Ascending aorta (tissue), 2 donors: ENCODE results near the gene PCDH1. TPM values are rescaled to one million over a fixed set of nuclear protein-coding genes. Genes with fewer than 3 reads are reported as not detected.
A peak's percentile ranks its signal among the peaks of the same experiment; 100 is the strongest.

Source experiments
- DNase-seq, 2 donors: peaks; one replicate each; pipeline ENCODE4 v3.0.0-alpha.2; 2019; ENCODE audit warnings: low spot score in 2 of 2
- H3K27ac ChIP-seq, 2 donors: fragments of 200-600 bp; sonication (generic); one replicate each; pipeline ENCODE4 v1.5.1; 2016 to 2017; ENCODE audit warnings: mild to moderate bottlenecking in 1 of 2
- H3K27me3 ChIP-seq: fragments of 200-600 bp; sonication (generic); one replicate; pipeline ENCODE4 v1.5.1; 2017
- H3K36me3 ChIP-seq, 2 donors: fragments of 200-600 bp; sonication (generic); one replicate each; pipeline ENCODE4 v1.5.1; 2016
- H3K4me1 ChIP-seq, 2 donors: fragments of 200-600 bp; sonication (generic); one replicate each; pipeline ENCODE4 v1.5.1; 2016 to 2017; ENCODE audit warnings: mild to moderate bottlenecking in 1 of 2
- H3K4me3 ChIP-seq, 2 donors: fragments of 200-600 bp; sonication (generic); one replicate each; pipeline ENCODE4 v1.5.1; 2016 to 2017; ENCODE audit warnings: mild to moderate bottlenecking in 1 of 2
- H3K9me3 ChIP-seq, 2 donors: fragments of 200-600 bp; sonication (generic); one replicate each; pipeline ENCODE4 v1.5.1; 2016
- intact Hi-C: fragments of 100-400 bp; cut with DNase I; formaldehyde crosslinking; loops from one replicate; pipeline ENCODE4 v1.15.1; 2023
- total RNA-seq: library from RNA; depleted of rRNA; stranded (reverse); fragments of >200 nt; gene quantifications from one replicate; pipeline ENCODE4 v1.1.0, GENCODE V29; 2016
- TF ChIP-seq, protein P1 (sequence below), 3 experiments: fragments of 200-600 bp in 2 of 3; fragments of 450-650 bp in 1 of 3; sonication (generic) in 2 of 3; IDR thresholded peaks; one replicate each; pipeline ENCODE4 v1.5.1; 2016 to 2019; ENCODE audit warnings: antibody characterized with exemption in 3 of 3, mild to moderate bottlenecking in 1 of 3, moderate library complexity in 1 of 3

Gene PCDH1
- total RNA-seq, 1 donor from 2014 or later: 165 TPM

DNA sequence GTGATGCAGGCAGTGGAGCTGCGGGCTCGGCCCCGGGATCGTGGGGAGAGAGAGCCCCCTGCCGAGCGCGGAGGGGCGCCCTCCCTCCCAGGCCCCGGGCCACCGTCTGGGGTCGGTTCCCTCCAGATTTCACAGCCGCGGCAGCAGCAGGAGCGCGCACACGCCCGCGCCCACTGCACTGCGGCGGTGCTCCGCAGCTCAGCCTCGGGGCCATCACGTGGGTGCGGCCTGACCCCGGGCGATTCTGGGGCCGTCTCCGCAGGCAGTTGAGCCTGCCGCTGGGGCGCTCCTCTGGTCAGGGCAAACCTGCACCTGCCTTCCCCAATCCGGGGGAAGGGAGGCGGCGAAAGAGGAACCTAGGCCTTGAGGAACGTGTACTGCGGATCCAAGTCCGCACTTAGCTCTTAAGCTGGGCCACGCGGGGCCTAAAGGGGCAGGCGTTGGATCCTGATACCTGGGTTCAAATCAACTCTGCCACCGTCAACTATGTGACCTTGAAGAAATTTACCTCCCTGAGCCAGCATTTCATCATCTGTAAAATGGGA is 36.1 kb upstream of the PCDH1 start:
- H3K27ac ChIP-seq: no peak overlapping the region
- no peaks in the 10 kb centered on the region for H3K9me3 ChIP-seq
- no peaks in the 10 kb centered on the region for H3K27me3 ChIP-seq
- intact Hi-C loops: no loop called here
- DNase-seq: peak in 1 of 2 donors; percentile 19
- peaks cover 5 to 7% of the 10 kb centered on the region in 2 donors for H3K4me1 ChIP-seq
- no peaks in the 10 kb centered on the region for H3K36me3 ChIP-seq
- peak overlapping the region; percentile 49 to 61 for H3K4me3 ChIP-seq
- TF ChIP-seq, protein P1, sequence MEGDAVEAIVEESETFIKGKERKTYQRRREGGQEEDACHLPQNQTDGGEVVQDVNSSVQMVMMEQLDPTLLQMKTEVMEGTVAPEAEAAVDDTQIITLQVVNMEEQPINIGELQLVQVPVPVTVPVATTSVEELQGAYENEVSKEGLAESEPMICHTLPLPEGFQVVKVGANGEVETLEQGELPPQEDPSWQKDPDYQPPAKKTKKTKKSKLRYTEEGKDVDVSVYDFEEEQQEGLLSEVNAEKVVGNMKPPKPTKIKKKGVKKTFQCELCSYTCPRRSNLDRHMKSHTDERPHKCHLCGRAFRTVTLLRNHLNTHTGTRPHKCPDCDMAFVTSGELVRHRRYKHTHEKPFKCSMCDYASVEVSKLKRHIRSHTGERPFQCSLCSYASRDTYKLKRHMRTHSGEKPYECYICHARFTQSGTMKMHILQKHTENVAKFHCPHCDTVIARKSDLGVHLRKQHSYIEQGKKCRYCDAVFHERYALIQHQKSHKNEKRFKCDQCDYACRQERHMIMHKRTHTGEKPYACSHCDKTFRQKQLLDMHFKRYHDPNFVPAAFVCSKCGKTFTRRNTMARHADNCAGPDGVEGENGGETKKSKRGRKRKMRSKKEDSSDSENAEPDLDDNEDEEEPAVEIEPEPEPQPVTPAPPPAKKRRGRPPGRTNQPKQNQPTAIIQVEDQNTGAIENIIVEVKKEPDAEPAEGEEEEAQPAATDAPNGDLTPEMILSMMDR (IDR thresholded peaks at IDR 0.05): peak in 1 of 3 experiments; percentile 35

DNA sequence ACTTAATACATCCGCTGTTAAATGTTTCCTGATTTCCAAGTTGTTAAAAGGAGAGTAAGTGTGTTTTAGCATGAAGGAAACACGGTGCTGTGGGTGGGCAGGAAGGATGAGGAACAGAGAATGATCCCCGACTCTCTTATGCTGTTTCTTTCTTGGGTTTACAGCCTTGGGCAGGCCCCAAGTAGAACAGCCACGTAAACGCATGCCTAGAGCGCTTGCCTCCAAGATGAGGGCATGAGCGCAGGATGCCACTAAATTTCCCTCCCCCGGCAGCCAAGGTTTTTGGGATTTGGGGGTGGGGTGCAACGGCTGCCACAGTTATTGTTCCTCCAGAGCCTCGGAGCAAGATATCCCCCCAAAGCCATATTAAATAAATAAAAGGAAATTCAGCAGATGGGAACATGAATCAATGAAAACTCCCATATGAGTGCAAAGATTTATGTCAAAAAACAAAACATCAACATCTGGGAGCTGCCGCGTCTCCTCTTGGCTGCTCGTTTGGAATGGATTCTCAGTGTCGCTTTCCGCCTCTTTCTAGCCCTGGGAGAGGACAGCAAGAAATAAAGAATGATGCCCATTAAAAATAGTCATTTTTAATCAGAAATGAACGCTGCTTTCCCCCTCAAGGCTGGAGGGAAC is 35.5 kb upstream of the PCDH1 start:
- Histone ChIP-seq H3K27me3 (no peaks in the 10 kb centered on the region), H3K36me3 (no peaks in the 10 kb centered on the region), H3K4me1 (peaks cover 5 to 7% of the 10 kb centered on the region in 2 donors), H3K9me3 (no peaks in the 10 kb centered on the region), H3K27ac (no peak overlapping the region), H3K4me3 (peak overlapping the region; percentile 49 to 61)
- no peak for DNase-seq
- intact Hi-C loops: no loop called here
- TF ChIP-seq, protein P1 (IDR thresholded peaks at IDR 0.05): no peak

DNA sequence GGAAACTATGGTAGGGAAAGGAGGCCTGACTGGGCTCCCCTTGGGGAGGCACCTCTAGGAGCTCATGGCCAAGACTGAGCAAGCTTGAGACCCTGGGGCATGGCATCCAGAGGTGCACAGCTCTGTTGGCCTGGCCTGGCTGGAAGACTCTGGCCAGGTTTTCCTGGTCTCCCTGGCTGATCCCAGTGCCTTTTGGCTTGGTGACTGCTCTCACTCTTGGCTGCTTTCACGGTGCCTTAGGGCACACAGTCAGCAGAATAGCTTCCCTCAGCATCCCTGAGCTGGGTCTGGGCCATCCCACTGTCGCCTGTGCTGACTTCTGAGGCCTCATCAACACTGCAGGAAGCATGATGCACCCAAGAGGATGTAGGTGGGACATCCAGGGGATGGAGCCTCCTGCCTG is 32.1 kb upstream of the PCDH1 start:
- intact Hi-C loops: no loop called here
- no peaks in the 10 kb centered on the region for H3K9me3 ChIP-seq
- H3K4me3 ChIP-seq: no peak overlapping the region
- H3K4me1 ChIP-seq: peaks cover 5 to 7% of the 10 kb centered on the region in 2 donors
- H3K27me3 ChIP-seq: no peaks in the 10 kb centered on the region
- DNase-seq: no peak
- no peaks in the 10 kb centered on the region for H3K36me3 ChIP-seq
- H3K27ac ChIP-seq: no peak overlapping the region
- TF ChIP-seq, protein P1 (IDR thresholded peaks at IDR 0.05): no peak

DNA sequence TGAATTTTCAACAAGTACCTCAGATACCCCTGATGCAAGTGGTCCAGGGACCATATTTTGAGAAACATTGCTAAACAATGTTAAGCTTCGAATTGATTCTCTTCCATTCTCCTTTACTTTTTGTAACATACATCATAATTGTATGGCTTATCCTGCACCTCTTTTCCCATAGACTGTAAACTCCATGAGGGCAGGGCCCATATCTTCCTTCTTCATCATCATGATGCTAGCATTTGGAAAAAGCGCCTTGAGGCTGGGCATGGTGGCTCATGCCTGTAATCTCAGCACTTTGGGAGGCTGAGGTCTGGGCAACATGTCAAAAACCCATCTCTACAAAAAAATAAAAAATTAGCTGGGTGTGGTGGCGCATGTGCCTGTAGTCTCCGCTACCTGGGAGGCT is 31.0 kb upstream of the PCDH1 start:
- TF ChIP-seq, protein P1 (IDR thresholded peaks at IDR 0.05): no peak
- intact Hi-C loops: no loop called here
- H3K4me1 ChIP-seq: peaks cover 5 to 7% of the 10 kb centered on the region in 2 donors
- H3K27ac ChIP-seq: no peak overlapping the region
- DNase-seq: no peak
- no peaks in the 10 kb centered on the region for H3K27me3 ChIP-seq
- H3K36me3 ChIP-seq: no peaks in the 10 kb centered on the region
- H3K4me3 ChIP-seq: no peak overlapping the region
- H3K9me3 ChIP-seq: no peaks in the 10 kb centered on the region

DNA sequence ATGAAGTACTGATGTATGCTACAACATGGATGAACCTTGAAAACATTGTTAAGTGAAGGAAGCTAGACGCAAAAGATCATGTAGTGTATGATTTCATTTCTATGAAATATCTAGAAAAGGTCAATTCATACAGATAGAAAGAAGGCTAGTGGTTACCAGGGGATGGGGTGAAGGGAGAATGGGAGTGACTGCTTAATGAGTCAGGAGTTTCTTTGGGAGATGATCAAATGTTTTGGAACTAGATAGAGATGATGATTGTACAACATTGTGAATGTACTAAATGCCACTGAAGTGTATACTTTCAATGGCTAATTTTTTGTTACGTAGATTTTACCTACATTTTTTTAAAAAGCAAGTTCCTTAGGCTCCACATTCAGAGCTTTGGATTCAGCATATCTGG is 30.6 kb upstream of the PCDH1 start:
- Histone ChIP-seq H3K9me3 (no peaks in the 10 kb centered on the region), H3K27ac (no peak overlapping the region), H3K27me3 (no peaks in the 10 kb centered on the region), H3K4me1 (peaks cover 2 to 3% of the 10 kb centered on the region in 2 donors), H3K36me3 (no peaks in the 10 kb centered on the region), H3K4me3 (no peak overlapping the region)
- TF ChIP-seq, protein P1 (IDR thresholded peaks at IDR 0.05): no peak
- no peak for DNase-seq
- intact Hi-C loops: no loop called here
